KMS-11 (cell line): ENCODE data around the gene PCYT1A.
A peak's percentile ranks its signal among the peaks of the same experiment; 100 is the strongest.

ENCODE experiments used
- H2AFZ ChIP-seq: fragments of 200-600 bp; sonication (generic); 2 replicates; pipeline ENCODE4 v1.6.1; 2016; ENCODE audit warnings: antibody characterized with exemption, mixed run types, low read depth
- H3K27ac ChIP-seq: fragments of 200-600 bp; sonication (generic); 2 replicates; pipeline ENCODE4 v1.6.1; 2016; ENCODE audit warnings: mild to moderate bottlenecking, mixed run types
- H3K27me3 ChIP-seq: fragments of 200-600 bp; sonication (generic); 2 replicates; pipeline ENCODE4 v1.6.1; 2017; ENCODE audit warnings: mild to moderate bottlenecking, low read depth, mixed run types, moderate library complexity; ENCODE audit not compliant: insufficient read depth
- H3K36me3 ChIP-seq: fragments of 200-600 bp; sonication (generic); 2 replicates; pipeline ENCODE4 v1.6.1; 2017; ENCODE audit warnings: mild to moderate bottlenecking, mixed run types; ENCODE audit not compliant: insufficient read depth
- H3K4me1 ChIP-seq: fragments of 200-600 bp; sonication (generic); 2 replicates; pipeline ENCODE4 v1.6.1; 2016; ENCODE audit warnings: mild to moderate bottlenecking, low read depth, mixed run types; ENCODE audit not compliant: poor library complexity, severe bottlenecking
- H3K4me2 ChIP-seq: fragments of 200-600 bp; sonication (generic); 2 replicates; pipeline ENCODE4 v1.7.0; 2016; ENCODE audit warnings: mild to moderate bottlenecking, mixed run types
- H3K4me3 ChIP-seq: fragments of 200-600 bp; sonication (generic); IDR thresholded peaks from 2 replicates; pipeline ENCODE4 v1.6.1; 2017; ENCODE audit warnings: low read depth, low read length, mixed read lengths; ENCODE audit not compliant: insufficient read depth
- H3K79me2 ChIP-seq: fragments of 200-600 bp; sonication (generic); 2 replicates; pipeline ENCODE4 v1.6.1; 2016; ENCODE audit warnings: low read depth, mixed run types; ENCODE audit not compliant: insufficient read depth
- H3K9ac ChIP-seq: fragments of 200-600 bp; sonication (generic); 2 replicates; pipeline ENCODE4 v1.6.1; 2016; ENCODE audit warnings: mild to moderate bottlenecking, mixed run types
- H4K20me1 ChIP-seq: fragments of 200-600 bp; sonication (generic); 2 replicates; pipeline ENCODE4 v1.6.1; 2016; ENCODE audit warnings: mild to moderate bottlenecking, mixed run types; ENCODE audit not compliant: insufficient read depth
- TF ChIP-seq, protein P1 (sequence below): fragments of 200-600 bp; sonication (generic); conservative IDR thresholded peaks from 2 replicates; pipeline ENCODE4 v1.6.1; 2017; ENCODE audit warnings: low read depth, mild to moderate bottlenecking, antibody characterized with exemption, low read length, moderate library complexity, mixed read lengths

The PCYT1A gene

DNA sequence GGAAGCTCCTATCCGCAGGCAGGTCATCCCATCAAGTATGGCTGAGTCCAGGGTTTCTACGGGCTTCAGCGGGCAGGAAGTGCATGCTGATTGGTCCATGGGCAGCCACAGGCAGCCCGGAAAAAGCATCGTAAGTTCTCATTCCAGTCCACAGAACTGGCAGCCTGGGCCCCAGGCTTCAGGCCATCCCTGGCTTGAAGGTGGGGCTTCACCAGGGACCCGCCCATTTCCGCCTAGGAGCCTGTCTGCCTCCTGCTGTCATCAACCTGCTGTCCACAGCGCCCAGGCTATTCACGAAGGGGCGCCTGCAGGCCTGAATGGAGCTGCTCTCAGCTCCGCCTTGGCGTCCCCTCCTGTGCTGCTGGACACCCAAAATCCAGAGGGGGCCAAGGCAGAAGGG, 13.9 kb downstream of the PCYT1A start:
- TF ChIP-seq, protein P1, sequence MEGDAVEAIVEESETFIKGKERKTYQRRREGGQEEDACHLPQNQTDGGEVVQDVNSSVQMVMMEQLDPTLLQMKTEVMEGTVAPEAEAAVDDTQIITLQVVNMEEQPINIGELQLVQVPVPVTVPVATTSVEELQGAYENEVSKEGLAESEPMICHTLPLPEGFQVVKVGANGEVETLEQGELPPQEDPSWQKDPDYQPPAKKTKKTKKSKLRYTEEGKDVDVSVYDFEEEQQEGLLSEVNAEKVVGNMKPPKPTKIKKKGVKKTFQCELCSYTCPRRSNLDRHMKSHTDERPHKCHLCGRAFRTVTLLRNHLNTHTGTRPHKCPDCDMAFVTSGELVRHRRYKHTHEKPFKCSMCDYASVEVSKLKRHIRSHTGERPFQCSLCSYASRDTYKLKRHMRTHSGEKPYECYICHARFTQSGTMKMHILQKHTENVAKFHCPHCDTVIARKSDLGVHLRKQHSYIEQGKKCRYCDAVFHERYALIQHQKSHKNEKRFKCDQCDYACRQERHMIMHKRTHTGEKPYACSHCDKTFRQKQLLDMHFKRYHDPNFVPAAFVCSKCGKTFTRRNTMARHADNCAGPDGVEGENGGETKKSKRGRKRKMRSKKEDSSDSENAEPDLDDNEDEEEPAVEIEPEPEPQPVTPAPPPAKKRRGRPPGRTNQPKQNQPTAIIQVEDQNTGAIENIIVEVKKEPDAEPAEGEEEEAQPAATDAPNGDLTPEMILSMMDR = no peak
- H3K4me2 ChIP-seq = peak overlapping the region; percentile 94
- H4K20me1 ChIP-seq = no peaks in the 10 kb centered on the region
- no peaks in the 10 kb centered on the region for H3K27me3 ChIP-seq
- no peak overlapping the region for H3K4me3 ChIP-seq
- H3K4me1 ChIP-seq = peaks cover 70% of the 10 kb centered on the region
- no peak overlapping the region for H2AFZ ChIP-seq
- peaks cover 67% of the 10 kb centered on the region for H3K79me2 ChIP-seq
- H3K27ac ChIP-seq = peak overlapping the region; percentile 90
- H3K36me3 ChIP-seq = no peaks in the 10 kb centered on the region
- peak overlapping the region; percentile 67; the same call in 1 of the 2 replicates for H3K9ac ChIP-seq

DNA sequence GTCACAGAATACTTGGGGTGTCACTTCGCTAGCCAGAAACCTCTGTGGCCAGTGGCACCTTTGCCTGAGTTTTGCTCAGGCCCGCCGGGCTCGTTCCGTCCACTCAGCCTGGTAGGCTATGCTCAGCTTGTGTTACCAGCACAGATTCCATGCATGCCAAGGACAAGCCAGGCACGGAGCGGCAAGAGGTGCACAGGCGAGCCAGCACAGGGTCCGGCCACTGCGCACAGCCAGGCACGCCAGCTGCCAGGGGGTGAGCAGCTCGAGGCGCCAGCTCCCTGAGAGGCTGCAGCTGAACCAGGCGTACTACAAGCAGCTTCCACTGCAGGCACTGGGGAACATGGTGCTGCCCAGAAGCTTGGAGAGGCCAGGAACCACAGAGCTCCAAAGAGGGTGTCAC, 14.7 kb downstream of the PCYT1A start:
- H3K4me2 ChIP-seq = no peak overlapping the region; the same call in 1 of the 2 replicates
- no peaks in the 10 kb centered on the region for H4K20me1 ChIP-seq
- H3K4me1 ChIP-seq = peaks cover 73% of the 10 kb centered on the region
- TF ChIP-seq, protein P1 = no peak
- no peak overlapping the region for H2AFZ ChIP-seq
- H3K4me3 ChIP-seq = no peak overlapping the region
- H3K27me3 ChIP-seq = no peaks in the 10 kb centered on the region
- no peak overlapping the region for H3K27ac ChIP-seq
- no peak overlapping the region for H3K9ac ChIP-seq
- H3K79me2 ChIP-seq = peaks cover 59% of the 10 kb centered on the region
- no peaks in the 10 kb centered on the region for H3K36me3 ChIP-seq

GRCh38 chr3:196270499-196270898, 17.0 kb downstream of the PCYT1A start:
- Histone ChIP-seq H3K4me3 (no peak overlapping the region), H3K9ac (no peak overlapping the region), H2AFZ (no peak overlapping the region), H4K20me1 (no peaks in the 10 kb centered on the region), H3K27me3 (no peaks in the 10 kb centered on the region), H3K4me2 (no peak overlapping the region), H3K4me1 (peaks cover 69% of the 10 kb centered on the region), H3K27ac (no peak overlapping the region), H3K79me2 (peaks cover 36% of the 10 kb centered on the region), H3K36me3 (no peaks in the 10 kb centered on the region)
- TF ChIP-seq, protein P1 = no peak

- Histone ChIP-seq H3K27me3 (no peaks in the 10 kb centered on the region), H2AFZ (no peak overlapping the region), H3K79me2 (peaks cover 22% of the 10 kb centered on the region), H3K4me1 (peaks cover 50% of the 10 kb centered on the region), H4K20me1 (no peaks in the 10 kb centered on the region), H3K27ac (peak overlapping the region; percentile 83), H3K4me2 (peak overlapping the region; percentile 49), H3K9ac (peak overlapping the region; percentile 45; the same call in 1 of the 2 replicates), H3K36me3 (no peaks in the 10 kb centered on the region), H3K4me3 (peak overlapping the region; percentile 33)
- TF ChIP-seq, protein P1 = no peak
These were observed 19.0 kb downstream of the PCYT1A start for GRCh38 chr3:196268284-196269163.
